WI38 (cell line): Measurements from ENCODE around the gene ADARB1.

Source experiments
- H3K4me3 ChIP-seq: 2 replicates; pipeline ENCODE4 v1.5.1; 2011; ENCODE audit warnings: low read depth, mild to moderate bottlenecking, control low read depth, low read length
- CTCF ChIP-seq: IDR thresholded peaks from 2 replicates; pipeline ENCODE4 v1.5.1; 2012; ENCODE audit warnings: low read depth, mild to moderate bottlenecking, control low read depth, low read length

The ADARB1 gene

DNA sequence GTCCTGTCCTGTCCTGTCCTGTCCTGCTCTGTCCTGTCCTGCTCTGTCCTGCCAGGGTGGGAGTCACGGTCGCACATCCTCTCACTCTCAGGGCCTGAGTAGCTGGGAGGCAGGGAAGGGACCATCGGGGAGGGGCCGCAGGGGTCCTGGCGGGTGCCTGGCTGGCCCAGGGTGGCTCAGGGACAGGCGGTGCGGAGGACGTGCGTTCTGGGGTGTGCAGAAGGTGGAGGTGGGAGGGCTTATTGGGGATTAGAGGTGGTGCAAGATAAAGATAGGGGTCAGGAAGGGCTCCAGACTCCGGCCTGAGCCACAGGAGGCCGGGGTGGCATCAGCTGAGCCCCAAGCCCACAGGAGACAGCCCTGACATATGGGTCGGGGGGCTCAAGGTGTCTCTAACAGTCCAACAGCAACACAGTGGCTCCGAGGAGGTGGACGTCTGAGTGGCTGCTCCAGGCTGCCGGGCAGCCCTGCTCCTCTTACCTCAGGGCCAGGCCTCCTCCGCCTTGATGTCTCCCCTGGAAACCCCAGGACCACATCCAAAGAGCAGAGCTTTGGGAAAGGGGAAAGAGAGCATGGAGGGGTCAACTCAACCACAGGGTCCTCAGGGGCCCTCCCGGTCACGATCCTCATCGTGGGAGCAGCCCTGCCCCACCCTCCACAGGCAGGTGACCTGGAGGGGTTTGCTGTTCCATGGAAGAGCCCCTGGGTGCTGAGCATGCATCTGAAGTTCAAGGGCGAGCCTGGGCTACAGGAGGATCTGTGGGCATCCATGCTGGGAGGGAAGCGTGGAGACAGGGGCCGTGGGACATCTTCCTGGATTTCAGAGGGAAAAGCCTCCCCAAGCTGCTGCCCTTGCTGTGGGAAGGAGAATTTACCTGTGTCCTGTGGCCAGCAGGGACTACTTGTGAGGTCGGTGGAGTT lies 39.6 kb upstream of the ADARB1 start:
- no peak overlapping the region for H3K4me3 ChIP-seq
- TF ChIP-seq CTCF: no peak

DNA sequence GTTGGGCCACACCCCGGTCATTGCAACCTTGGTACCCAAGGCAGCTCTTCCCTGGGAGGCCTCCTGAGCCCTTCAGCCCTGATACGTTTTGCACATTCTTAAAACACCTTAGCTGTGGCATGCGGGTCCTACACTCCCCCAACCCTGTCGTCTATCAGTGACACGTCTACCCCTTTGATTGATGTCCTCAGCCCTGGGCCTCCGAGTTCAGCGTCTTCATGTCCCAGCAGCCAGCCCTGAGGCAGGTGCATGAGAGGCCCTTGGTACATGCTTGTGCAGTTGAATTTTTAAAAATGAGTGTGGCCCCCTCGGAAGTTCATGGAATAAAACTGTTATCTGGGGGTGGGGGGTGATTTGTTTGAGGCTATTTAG lies 38.9 kb upstream of the ADARB1 start:
- no peak overlapping the region for H3K4me3 ChIP-seq
- no peak for TF ChIP-seq CTCF

DNA sequence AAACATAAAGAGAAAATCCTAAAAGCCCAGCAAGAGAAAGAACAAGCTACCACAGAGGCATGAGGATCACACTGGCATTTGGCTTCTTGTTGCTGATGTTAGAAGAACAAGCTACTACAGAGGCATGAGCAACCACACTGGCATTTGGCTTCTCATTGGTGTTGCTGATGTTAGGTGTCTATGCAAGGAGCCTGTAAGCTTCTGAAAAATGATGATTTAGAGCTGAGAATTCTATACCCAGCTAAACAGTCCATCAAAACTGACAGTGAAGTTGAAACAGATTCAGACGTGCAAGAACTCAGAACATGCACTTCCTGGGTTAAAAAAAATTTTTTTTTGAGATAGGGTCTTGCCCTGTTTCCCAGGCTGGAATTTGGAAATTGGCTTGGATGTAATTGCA lies 37.8 kb upstream of the ADARB1 start:
- no peak overlapping the region for H3K4me3 ChIP-seq
- no peak for TF ChIP-seq CTCF

- no peak overlapping the region for H3K4me3 ChIP-seq
- no peak for TF ChIP-seq CTCF
These were observed 36.4 kb upstream of the ADARB1 start for GRCh38 chr21:45037986-45038385.

- H3K4me3 ChIP-seq: no peak overlapping the region
- TF ChIP-seq CTCF: no peak
These were observed 34.8 kb upstream of the ADARB1 start for GRCh38 chr21:45039317-45040156.

DNA sequence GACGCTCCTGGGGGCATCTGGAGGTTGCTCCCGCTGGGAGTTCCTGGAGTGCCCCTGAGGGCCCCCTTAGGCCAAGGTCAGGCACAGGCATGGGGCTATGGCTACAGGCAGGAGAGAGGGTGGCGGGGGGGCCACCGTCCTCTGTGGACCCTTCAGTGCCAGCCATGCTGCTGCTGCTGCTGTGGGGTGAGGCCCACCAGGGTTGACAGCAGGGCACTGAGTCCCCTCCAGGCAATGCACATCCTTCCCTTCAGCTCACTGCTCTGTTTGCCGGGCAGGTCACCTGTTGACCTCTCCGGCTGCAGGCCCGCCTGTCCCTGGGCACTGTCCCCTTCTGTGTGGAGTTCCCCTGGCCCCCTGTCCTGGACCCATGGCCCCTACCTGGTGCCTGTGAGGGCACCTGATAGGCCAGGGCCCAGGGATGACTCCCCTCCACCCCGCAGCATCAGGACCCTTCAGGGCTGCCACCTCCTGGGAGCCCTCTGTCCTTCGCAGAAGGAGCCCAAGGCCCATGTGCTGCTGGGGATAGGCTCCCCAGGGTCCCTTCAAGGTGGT lies 34.1 kb upstream of the ADARB1 start:
- TF ChIP-seq CTCF: no peak
- no peak overlapping the region for H3K4me3 ChIP-seq
